H1 (cell line): ENCODE data around the gene C20orf96. TPM values are rescaled to one million over a fixed set of nuclear protein-coding genes. Genes with fewer than 3 reads are reported as not detected.

Experiments
- CTCF ChIA-PET: fragments of 300-600 bp; sonication (Branson Sonifier 250); formaldehyde crosslinking; loops from one replicate; lab custom pipeline; 2021; ENCODE audit not compliant: partially characterized antibody; lab: Charles Lee
- POLR2A ChIA-PET: fragments of 300-600 bp; sonication (Branson Sonifier 250); formaldehyde crosslinking; loops from one replicate; lab custom pipeline; 2021; ENCODE audit warnings: inconsistent platforms; ENCODE audit not compliant: partially characterized antibody; lab: Charles Lee
- DNase-seq, 2 experiments: peaks; one replicate each; pipeline versions ENCODE4 v3.0.0 to v3.0.0-alpha.2; 2010 to 2022; ENCODE audit warnings: low spot score in 2 of 2, low read depth in 1 of 2, mixed read lengths in 1 of 2
- FAIRE-seq: peaks from 2 replicates; lab custom pipeline; 2011; peaks lifted over from hg19 to GRCh38; lab: Jason Lieb, UNC
- H2AFZ ChIP-seq: 2 replicates; pipeline ENCODE4 v1.8.1; 2012; ENCODE audit warnings: low read length, inconsistent platforms
- H2AK5ac ChIP-seq: 2 replicates; pipeline ENCODE4 v1.6.1; 2013; ENCODE audit warnings: low read depth, low read length
- H2BK120ac ChIP-seq: replicated peaks from 2 replicates; pipeline ENCODE3; 2013; ENCODE audit warnings: low read depth, low read length, inconsistent platforms
- H2BK12ac ChIP-seq: 2 replicates; pipeline ENCODE4 v1.6.1; 2013; ENCODE audit warnings: low read depth, low read length
- H2BK15ac ChIP-seq: 2 replicates; pipeline ENCODE4 v1.6.1; 2013; ENCODE audit warnings: low read length
- H2BK20ac ChIP-seq: 2 replicates; pipeline ENCODE4 v1.6.1; 2013; ENCODE audit warnings: low read length
- H2BK5ac ChIP-seq: 2 replicates; pipeline ENCODE4 v1.6.1; 2013; ENCODE audit warnings: low read depth, low read length
- H3K14ac ChIP-seq: 2 replicates; pipeline ENCODE4 v1.6.1; 2013; ENCODE audit warnings: inconsistent platforms; ENCODE audit not compliant: insufficient read length
- H3K18ac ChIP-seq: 2 replicates; pipeline ENCODE4 v1.6.1; 2013; ENCODE audit warnings: low read length; ENCODE audit errors: extremely low read depth
- H3K23ac ChIP-seq: 2 replicates; pipeline ENCODE4 v1.6.1; 2013; ENCODE audit warnings: inconsistent platforms; ENCODE audit not compliant: insufficient read length
- H3K23me2 ChIP-seq: 2 replicates; pipeline ENCODE4 v1.6.1; 2013; ENCODE audit warnings: low read depth, low read length
- H3K27ac ChIP-seq: 2 replicates; pipeline ENCODE4 v1.6.1; 2011; ENCODE audit warnings: low read depth, low read length, inconsistent platforms
- H3K27me3 ChIP-seq, 4 experiments: replicated peaks in 1 of 4; 1 replicate in 1 of 4; 2 replicates in 3 of 4; pipeline versions ENCODE4 v1.6.1 to v1.8.1; 2011 to 2013; ENCODE audit warnings: low read length in 3 of 4, mild to moderate bottlenecking in 3 of 4, inconsistent platforms in 2 of 4, mixed read lengths in 2 of 4, moderate library complexity in 1 of 4; ENCODE audit not compliant: control insufficient read depth in 3 of 4, insufficient read depth in 3 of 4; ENCODE audit errors: extremely low read depth in 1 of 4
- H3K36me3 ChIP-seq, 4 experiments: 2 replicates each; pipeline versions ENCODE4 v1.6.1 to v1.8.1; 2011 to 2013; ENCODE audit warnings: mild to moderate bottlenecking in 4 of 4, low read length in 3 of 4, moderate library complexity in 2 of 4, control low read depth in 1 of 4, inconsistent platforms in 1 of 4; ENCODE audit not compliant: insufficient read depth in 4 of 4, control insufficient read depth in 2 of 4
- H3K4ac ChIP-seq: replicated peaks from 2 replicates; pipeline ENCODE3; 2013; ENCODE audit warnings: low read length, low read depth, mixed read lengths, inconsistent platforms; ENCODE audit not compliant: insufficient read length
- H3K4me1 ChIP-seq, 4 experiments: replicated peaks in 1 of 4; 1 replicate in 1 of 4; 2 replicates in 3 of 4; pipeline versions ENCODE4 v1.6.1 to v1.8.1; 2011 to 2013; ENCODE audit warnings: low read length in 3 of 4, inconsistent platforms in 2 of 4, mixed read lengths in 1 of 4; ENCODE audit not compliant: insufficient read depth in 4 of 4, control insufficient read depth in 3 of 4
- H3K4me2 ChIP-seq, 2 experiments: 2 replicates each; pipeline versions ENCODE4 v1.6.1 to v1.8.1; 2011 to 2013; ENCODE audit warnings: low read depth in 2 of 2, low read length in 2 of 2, control low read depth in 1 of 2, inconsistent platforms in 1 of 2, mild to moderate bottlenecking in 1 of 2; ENCODE audit not compliant: insufficient read depth in 1 of 2
- H3K4me3 ChIP-seq, 4 experiments: fragments of 200-600, 300-600 bp in 1 of 4; sonication (generic), shearing (Covaris generic), sonication (Bioruptor Twin) in 1 of 4; 2 replicates each; pipeline versions ENCODE4 v1.5.1 to v1.8.1; 2011 to 2016; ENCODE audit warnings: low read length in 4 of 4, low read depth in 3 of 4, control low read depth in 2 of 4, inconsistent platforms in 2 of 4, mild to moderate bottlenecking in 2 of 4, mixed read lengths in 1 of 4, moderate library complexity in 1 of 4; ENCODE audit not compliant: insufficient read depth in 2 of 4; ENCODE audit errors: extremely low read depth in 1 of 4
- H3K56ac ChIP-seq: replicated peaks from 2 replicates; pipeline ENCODE3; 2013; ENCODE audit warnings: low read depth, mild to moderate bottlenecking, mixed read lengths, low read length, inconsistent platforms; ENCODE audit not compliant: insufficient read length
- H3K79me1 ChIP-seq: 2 replicates; pipeline ENCODE4 v1.6.1; 2013; ENCODE audit warnings: low read depth, low read length, control low read depth
- H3K79me2 ChIP-seq, 2 experiments: 2 replicates each; pipeline versions ENCODE4 v1.6.1 to v1.8.1; 2012 to 2013; ENCODE audit warnings: low read length in 2 of 2, mild to moderate bottlenecking in 2 of 2, inconsistent platforms in 1 of 2; ENCODE audit not compliant: insufficient read depth in 2 of 2, control insufficient read depth in 1 of 2
- H3K9ac ChIP-seq, 4 experiments: replicated peaks in 1 of 4; 1 replicate in 1 of 4; 2 replicates in 3 of 4; pipeline versions ENCODE4 v1.6.1 to v1.8.1; 2011 to 2013; ENCODE audit warnings: low read depth in 3 of 4, low read length in 3 of 4, control low read depth in 2 of 4, mild to moderate bottlenecking in 2 of 4, moderate library complexity in 2 of 4, inconsistent platforms in 1 of 4; ENCODE audit errors: extremely low read depth in 1 of 4
- H3K9me3 ChIP-seq, 2 experiments: 2 replicates each; pipeline versions ENCODE4 v1.6.1 to v1.8.1; 2012 to 2013; ENCODE audit warnings: mild to moderate bottlenecking in 2 of 2, moderate library complexity in 2 of 2, control low read depth in 1 of 2, inconsistent platforms in 1 of 2, low read depth in 1 of 2, low read length in 1 of 2, mixed read lengths in 1 of 2; ENCODE audit not compliant: insufficient read depth in 2 of 2
- H4K20me1 ChIP-seq, 2 experiments: replicated peaks in 1 of 2; 2 replicates each; pipeline versions ENCODE3 to v1.8.1; 2011 to 2013; ENCODE audit warnings: inconsistent platforms in 2 of 2, low read length in 2 of 2, mild to moderate bottlenecking in 1 of 2; ENCODE audit not compliant: insufficient read depth in 2 of 2, control insufficient read depth in 1 of 2
- H4K5ac ChIP-seq: 2 replicates; pipeline ENCODE4 v1.6.1; 2013; ENCODE audit warnings: low read length, low read depth, mixed read lengths, inconsistent platforms; ENCODE audit not compliant: insufficient read length
- H4K8ac ChIP-seq: 2 replicates; pipeline ENCODE4 v1.8.0; 2013; ENCODE audit warnings: mild to moderate bottlenecking, moderate library complexity, low read length, inconsistent platforms; ENCODE audit not compliant: insufficient read depth; ENCODE audit errors: extremely low read depth
- H4K91ac ChIP-seq: replicated peaks from 2 replicates; pipeline ENCODE3; 2013; ENCODE audit warnings: low read length, mixed read lengths, inconsistent platforms; ENCODE audit not compliant: insufficient read length
- JUND ChIP-seq: IDR thresholded peaks from 2 replicates; pipeline ENCODE4 v1.6.1; 2011; ENCODE audit warnings: mild to moderate bottlenecking, improper control_type of control experiment, low read length
- TAF7 ChIP-seq: optimal IDR thresholded peaks from 2 replicates; pipeline ENCODE3; 2011; ENCODE audit warnings: low read depth, mild to moderate bottlenecking, inconsistent platforms, low read length, moderate library complexity, borderline replicate concordance
- WGBS, 2 experiments: shearing (Covaris generic) in 1 of 2; methylation state at CpG; one replicate each; pipeline versions ENCODE4 v1.1.6 to v1.1.7; 2013 to 2015; ENCODE audit warnings: low lambda C conversion rate in 2 of 2, mixed read lengths in 2 of 2, inconsistent platforms in 1 of 2, low coverage in 1 of 2, missing lambda C conversion rate in 1 of 2; ENCODE audit not compliant: insufficient replicate concordance in 2 of 2, insufficient coverage in 1 of 2, insufficient read length in 1 of 2; ENCODE audit errors: extremely low coverage in 1 of 2, missing lambda C conversion rate in 1 of 2; 5-methylcytosine and 5-hydroxymethylcytosine counted together
- polyA plus RNA-seq, 7 experiments: library from polyadenylated mRNA; depleted of rRNA in 3 of 7; stranded (reverse) in 5 of 7; unstranded in 2 of 7; fragments of >200 nt in 5 of 7; fragments of 200-250 nt in 2 of 7; gene quantifications; 1 replicate in 5 of 7; 2 replicates in 1 of 7; 4 replicates in 1 of 7; pipeline versions ENCODE4 v1.2.1 to v1.2.3, GENCODE V29; 2011 to 2013; ENCODE audit warnings: missing spikeins in 2 of 7, mixed read lengths in 2 of 7
- total RNA-seq: library from RNA; stranded (reverse); fragmentation: NEBNext Ultra II Directional; extraction: Animal tissue kit (Norgen Biotek cat#: 25700); gene quantifications from 2 replicates; pipeline ENCODE4 v1.2.1, GENCODE V29; 2021
- TF ChIP-seq, protein P1 (sequence below): IDR thresholded peaks from 2 replicates; pipeline ENCODE4 v1.6.1; 2011; ENCODE audit warnings: low read length, improper control_type of control experiment

The C20orf96 gene
- total and polyA plus RNA-seq, 2 of the 8 experiments (the other 6 are each of a cell fraction or from before 2014, with no cell fraction given): 19.2 to 21.0 TPM

DNA sequence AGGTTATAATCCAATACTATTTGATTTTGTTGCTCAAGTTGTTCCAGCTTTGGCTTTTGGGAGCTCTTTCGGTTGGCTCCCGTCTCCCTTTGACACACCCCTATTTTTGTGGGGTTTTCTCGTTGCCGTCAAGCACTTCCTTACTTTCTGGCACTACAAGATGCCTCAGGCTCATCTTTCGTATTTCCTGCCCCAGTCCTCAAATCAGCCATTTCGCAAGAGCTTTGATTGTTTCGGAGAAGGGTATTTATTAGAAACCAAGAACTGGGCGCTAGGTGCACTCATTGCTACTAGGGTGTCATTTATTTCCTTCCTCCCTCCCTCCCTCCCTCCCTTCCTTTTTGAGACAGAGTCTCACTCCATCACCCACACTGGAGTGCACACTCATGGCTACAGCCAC, 21.5 kb upstream of the C20orf96 start:
- Histone ChIP-seq H3K14ac (no peak overlapping the region), H2BK120ac (no peak overlapping the region), H2BK12ac (peak overlapping the region; percentile 73), H2AFZ (no peak overlapping the region), H4K91ac (no peak overlapping the region), H3K56ac (no peak overlapping the region), H3K18ac (no peak overlapping the region), H3K36me3 (no peaks in the 10 kb centered on the region), H2BK15ac (no peak overlapping the region), H4K20me1 (no peaks in the 10 kb centered on the region), H3K4me2 (no peak overlapping the region), H3K79me2 (no peaks in the 10 kb centered on the region), H2BK20ac (no peak overlapping the region), H3K79me1 (no peaks in the 10 kb centered on the region), H3K9me3 (no peaks in the 10 kb centered on the region), H3K9ac (no peak overlapping the region), H3K4ac (no peak overlapping the region), H3K4me3 (no peak overlapping the region), H3K23me2 (peaks cover 4% of the 10 kb centered on the region), H3K4me1 (peaks cover 4 to 9% (median 6%) of the 10 kb centered on the region in 4 experiments; a peak in 6 of 7 replicates), H3K27me3 (no peaks in the 10 kb centered on the region), H3K27ac (no peak overlapping the region), H4K5ac (no peak overlapping the region), H3K23ac (no peak overlapping the region), H2AK5ac (no peak overlapping the region), H2BK5ac (no peak overlapping the region), H4K8ac (no peak overlapping the region)
- POLR2A ChIA-PET: interaction anchor here (6.3 to 6.4 kb wide), 2 partner anchors 11 to 13 kb away, joined by 84 to 97 read pairs; partner anchors contain the start of genes SOX12 and ZCCHC3
- FAIRE-seq: no peak
- CTCF ChIA-PET: interaction anchor here (1.3 to 4.5 kb wide), 4 partner anchors 9 to 20 kb away, joined by 7 to 30 read pairs (median 14); no protein-coding TSS in a partner anchor
- DNase-seq: no peak
- 95% methylated on average over 7 of the region's 8 CpGs; no CpG with 5 or more reads in 1 of the 2 experiments for whole genome bisulfite sequencing, 2 experiments
- no peak for TF ChIP-seq TAF7
- TF ChIP-seq, protein P1, sequence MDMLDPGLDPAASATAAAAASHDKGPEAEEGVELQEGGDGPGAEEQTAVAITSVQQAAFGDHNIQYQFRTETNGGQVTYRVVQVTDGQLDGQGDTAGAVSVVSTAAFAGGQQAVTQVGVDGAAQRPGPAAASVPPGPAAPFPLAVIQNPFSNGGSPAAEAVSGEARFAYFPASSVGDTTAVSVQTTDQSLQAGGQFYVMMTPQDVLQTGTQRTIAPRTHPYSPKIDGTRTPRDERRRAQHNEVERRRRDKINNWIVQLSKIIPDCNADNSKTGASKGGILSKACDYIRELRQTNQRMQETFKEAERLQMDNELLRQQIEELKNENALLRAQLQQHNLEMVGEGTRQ: no peak
- TF ChIP-seq JUND: no peak
